HCT116 (cell line): ENCODE data around the gene RET. TPM values are rescaled to one million over a fixed set of nuclear protein-coding genes. Genes with fewer than 3 reads are reported as not detected.

Experiments
- ATAC-seq: fragments of 200-7000 bp; cut with Tn5 transposase; 2 replicates; pipeline ENCODE4 v1.9.1; 2020; ENCODE audit warnings: mild to moderate bottlenecking, moderate library complexity
- BruUV-seq: library from RNA; stranded (reverse); fragments of 400-500 nt; replicated peaks from 2 replicates; lab custom pipeline; 2021; lab: Mats Ljungman, UMichigan
- CTCF ChIA-PET: fragments of 300-600 bp; sonication (Branson Sonifier 250); formaldehyde crosslinking; loops from one replicate; lab custom pipeline; 2021; ENCODE audit warnings: antibody characterized with exemption; lab: Charles Lee
- POLR2A ChIA-PET: fragments of 300-600, 350-600 bp; sonication (Branson Sonifier 250); formaldehyde crosslinking; loops from one replicate; lab custom pipeline; 2021; ENCODE audit warnings: antibody characterized with exemption; lab: Charles Lee
- RAD21 ChIA-PET, 2 experiments: fragments of 300-600 bp; sonication (Branson Sonifier 250); formaldehyde crosslinking; loops; one replicate each; lab custom pipeline; 2023; ENCODE audit warnings: low total read pairs in 2 of 2; ENCODE audit not compliant: uncharacterized antibody in 2 of 2, unreplicated experiment in 2 of 2, low non-redundant PET in 1 of 2; lab: Charles Lee
- DNase-seq: peaks from one replicate; pipeline ENCODE4 v3.0.0-alpha.2; 2010; ENCODE audit warnings: low read depth, low spot score
- H2AFZ ChIP-seq: fragments of 200-600 bp; shearing (Covaris generic), sonication (generic); 2 replicates; pipeline ENCODE4 v1.6.1; 2017; ENCODE audit warnings: low read depth, mixed run types, mixed read lengths, antibody characterized with exemption, low read length; ENCODE audit not compliant: poor library complexity, severe bottlenecking
- H3K27ac ChIP-seq: 2 replicates; pipeline ENCODE4 v1.5.1; 2012; ENCODE audit warnings: low read depth, low read length
- H3K27me3 ChIP-seq: fragments of 200-600 bp; sonication (generic); 2 replicates; pipeline ENCODE4 v1.6.1; 2016; ENCODE audit warnings: mixed run types, low read length, mixed read lengths; ENCODE audit not compliant: insufficient read depth
- H3K36me3 ChIP-seq, 2 experiments: fragments of 200-500 bp in 1 of 2; fragments of 200-600 bp in 1 of 2; sonication (Bioruptor generic) in 1 of 2; sonication (generic) in 1 of 2; 2 replicates each; pipeline versions ENCODE4 v1.5.1 to v1.6.1; 2014 to 2016; ENCODE audit warnings: low read length in 2 of 2, inconsistent platforms in 1 of 2, mixed read lengths in 1 of 2, mixed run types in 1 of 2; ENCODE audit not compliant: insufficient read depth in 2 of 2, control insufficient read depth in 1 of 2
- H3K4me1 ChIP-seq, 2 experiments: fragments of 200-600 bp in 1 of 2; sonication (generic) in 1 of 2; 2 replicates each; pipeline versions ENCODE4 v1.5.1 to v1.6.1; 2012 to 2017; ENCODE audit warnings: low read length in 2 of 2, inconsistent platforms in 1 of 2, mild to moderate bottlenecking in 1 of 2, mixed read lengths in 1 of 2, mixed run types in 1 of 2, moderate library complexity in 1 of 2; ENCODE audit not compliant: insufficient read depth in 2 of 2, control insufficient read depth in 1 of 2
- H3K4me2 ChIP-seq: fragments of 200-600 bp; sonication (generic); 2 replicates; pipeline ENCODE4 v1.6.1; 2017; ENCODE audit warnings: mixed run types, low read length, mixed read lengths
- H3K4me3 ChIP-seq, 2 experiments: fragments of 200-600 bp in 1 of 2; sonication (generic) in 1 of 2; replicated peaks in 1 of 2; 2 replicates each; pipeline ENCODE4 v1.5.1; 2011 to 2016; ENCODE audit warnings: low read length in 2 of 2, control low read depth in 1 of 2, low read depth in 1 of 2, mild to moderate bottlenecking in 1 of 2, mixed read lengths in 1 of 2, mixed run types in 1 of 2
- H3K79me2 ChIP-seq: fragments of 200-600 bp; sonication (generic); 2 replicates; pipeline ENCODE4 v1.6.1; 2017; ENCODE audit warnings: mild to moderate bottlenecking, mixed run types, low read length, moderate library complexity, mixed read lengths; ENCODE audit not compliant: insufficient read depth
- H3K9ac ChIP-seq: fragments of 200-600 bp; sonication (generic); 2 replicates; pipeline ENCODE4 v1.6.1; 2016; ENCODE audit warnings: low read length, mixed read lengths
- H3K9me2 ChIP-seq: fragments of 200-600 bp; sonication (generic), shearing (Covaris generic); 2 replicates; pipeline ENCODE4 v1.6.1; 2017; ENCODE audit warnings: mixed run types, mild to moderate bottlenecking, moderate library complexity; ENCODE audit not compliant: insufficient read depth
- H3K9me3 ChIP-seq, 2 experiments: fragments of 200-500 bp in 1 of 2; fragments of 200-600 bp in 1 of 2; sonication (Bioruptor generic) in 1 of 2; sonication (generic) in 1 of 2; 2 replicates each; pipeline ENCODE4 v1.6.1; 2014 to 2017; ENCODE audit warnings: low read length in 2 of 2, mixed read lengths in 2 of 2, inconsistent platforms in 1 of 2, low read depth in 1 of 2, mild to moderate bottlenecking in 1 of 2, mixed run types in 1 of 2, moderate library complexity in 1 of 2; ENCODE audit not compliant: control insufficient read depth in 1 of 2, insufficient read depth in 1 of 2
- H4K20me1 ChIP-seq: fragments of 200-600 bp; sonication (generic), shearing (Covaris generic); 2 replicates; pipeline ENCODE4 v1.6.1; 2017; ENCODE audit warnings: mixed run types, mild to moderate bottlenecking, moderate library complexity; ENCODE audit not compliant: insufficient read depth
- CBX3 ChIP-seq: IDR thresholded peaks from 2 replicates; pipeline ENCODE4 v1.6.1; 2012; ENCODE audit warnings: low read depth
- CEBPB ChIP-seq: IDR thresholded peaks from 2 replicates; pipeline ENCODE4 v1.6.1; 2012; ENCODE audit warnings: low read depth
- EGR1 ChIP-seq: IDR thresholded peaks from 2 replicates; pipeline ENCODE4 v1.6.1; 2012; ENCODE audit warnings: low read depth
- EZH2 ChIP-seq: fragments of 200-600 bp; sonication (generic); IDR thresholded peaks from 2 replicates; pipeline ENCODE4 v1.6.1; 2017; ENCODE audit warnings: antibody characterized with exemption, mixed run types
- EZH2phosphoT487 ChIP-seq: fragments of 200-600 bp; IDR thresholded peaks from 2 replicates; pipeline ENCODE4 v1.6.1; 2018; ENCODE audit warnings: antibody characterized with exemption, borderline replicate concordance
- FOSL1 ChIP-seq: IDR thresholded peaks from 2 replicates; pipeline ENCODE4 v1.6.1; 2012; ENCODE audit warnings: low read depth
- JUND ChIP-seq: IDR thresholded peaks from 2 replicates; pipeline ENCODE4 v1.6.1; 2012
- POLR2AphosphoS5 ChIP-seq: IDR thresholded peaks from 2 replicates; pipeline ENCODE4 v1.6.1; 2011; ENCODE audit warnings: mild to moderate bottlenecking, low read depth, low read length, moderate library complexity
- RAD21 ChIP-seq: IDR thresholded peaks from 2 replicates; pipeline ENCODE4 v1.6.1; 2012; ENCODE audit warnings: low read depth, mild to moderate bottlenecking
- SP1 ChIP-seq: IDR thresholded peaks from 2 replicates; pipeline ENCODE4 v1.6.1; 2012; ENCODE audit warnings: low read depth
- TCF7L2 ChIP-seq: IDR thresholded peaks from 2 replicates; pipeline ENCODE4 v1.7.0; 2011; ENCODE audit warnings: borderline replicate concordance, inconsistent platforms; ENCODE audit not compliant: insufficient read depth, insufficient read length; ENCODE audit errors: extremely low read depth
- ZFX ChIP-seq: fragments of 450-650 bp; IDR thresholded peaks from 2 replicates; pipeline ENCODE4 v1.6.1; 2017
- ZNF274 ChIP-seq: fragments of 200-500 bp; sonication (Bioruptor generic); IDR thresholded peaks from 2 replicates; pipeline ENCODE4 v1.6.1; 2014; ENCODE audit warnings: mild to moderate bottlenecking, low read depth, low read length, inconsistent platforms
- intact Hi-C: fragments of 100-400 bp; cut with micrococcal nuclease; formaldehyde crosslinking; loops from 2 replicates; pipeline ENCODE4 v1.10.0; 2022
- total RNA-seq: library from RNA; stranded (reverse); gene quantifications from one replicate; pipeline ENCODE4 v1.2.1, GENCODE V29; 2021; ENCODE audit not compliant: unreplicated experiment
- TF ChIP-seq, protein P1 (sequence below): IDR thresholded peaks from 2 replicates; pipeline ENCODE4 v1.6.1; 2011; ENCODE audit warnings: mild to moderate bottlenecking, low read length, moderate library complexity; ENCODE audit not compliant: insufficient replicate concordance; ENCODE audit errors: extremely low read depth

RET gene
- total RNA-seq, 1 experiment from 2014 or later: 5.9 TPM

GRCh38 chr10:43049081-43049551, 27.8 kb upstream of the RET start:
- H3K4me1 ChIP-seq: no peaks in the 10 kb centered on the region
- no peaks in the 10 kb centered on the region for H3K79me2 ChIP-seq

GRCh38 chr10:43050011-43050410, 26.9 kb upstream of the RET start:
- no peak for DNase-seq
- Histone ChIP-seq H3K27me3 (peaks cover 36% of the 10 kb centered on the region), H3K9me3 (no peaks in the 10 kb centered on the region), H4K20me1 (no peaks in the 10 kb centered on the region), H3K27ac (no peak overlapping the region), H3K9ac (no peak overlapping the region), H2AFZ (no peak overlapping the region), H3K9me2 (no peaks in the 10 kb centered on the region), H3K4me2 (no peak overlapping the region), H3K36me3 (no peaks in the 10 kb centered on the region), H3K4me1 (no peaks in the 10 kb centered on the region), H3K79me2 (no peaks in the 10 kb centered on the region), H3K4me3 (no peak overlapping the region)
- RAD21 ChIA-PET: no interaction called here
- intact Hi-C loops: no loop called here
- BruUV-seq: no TSS peak
- ATAC-seq: no peak
- CTCF ChIA-PET: no interaction called here
- no peak for TF ChIP-seq ZNF274
- TF ChIP-seq TCF7L2: no peak
- no peak for TF ChIP-seq EZH2
- TF ChIP-seq SP1: no peak
- TF ChIP-seq RAD21: no peak
- TF ChIP-seq EZH2phosphoT487: no peak
- no peak for TF ChIP-seq FOSL1
- TF ChIP-seq CEBPB: no peak
- TF ChIP-seq, protein P1, sequence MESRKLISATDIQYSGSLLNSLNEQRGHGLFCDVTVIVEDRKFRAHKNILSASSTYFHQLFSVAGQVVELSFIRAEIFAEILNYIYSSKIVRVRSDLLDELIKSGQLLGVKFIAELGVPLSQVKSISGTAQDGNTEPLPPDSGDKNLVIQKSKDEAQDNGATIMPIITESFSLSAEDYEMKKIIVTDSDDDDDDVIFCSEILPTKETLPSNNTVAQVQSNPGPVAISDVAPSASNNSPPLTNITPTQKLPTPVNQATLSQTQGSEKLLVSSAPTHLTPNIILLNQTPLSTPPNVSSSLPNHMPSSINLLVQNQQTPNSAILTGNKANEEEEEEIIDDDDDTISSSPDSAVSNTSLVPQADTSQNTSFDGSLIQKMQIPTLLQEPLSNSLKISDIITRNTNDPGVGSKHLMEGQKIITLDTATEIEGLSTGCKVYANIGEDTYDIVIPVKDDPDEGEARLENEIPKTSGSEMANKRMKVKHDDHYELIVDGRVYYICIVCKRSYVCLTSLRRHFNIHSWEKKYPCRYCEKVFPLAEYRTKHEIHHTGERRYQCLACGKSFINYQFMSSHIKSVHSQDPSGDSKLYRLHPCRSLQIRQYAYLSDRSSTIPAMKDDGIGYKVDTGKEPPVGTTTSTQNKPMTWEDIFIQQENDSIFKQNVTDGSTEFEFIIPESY: no peak
- no peak for TF ChIP-seq POLR2AphosphoS5
- TF ChIP-seq EGR1: no peak
- TF ChIP-seq JUND: no peak
- POLR2A ChIA-PET: no interaction called here

More at GRCh38 chr10:43049081-43049551, 27.8 kb upstream of the RET start:
- ChIA-PET RAD21 (no interaction called here), CTCF (no interaction called here), POLR2A (no interaction called here)
- BruUV-seq: no TSS peak
- intact Hi-C loops: no loop called here
- Histone ChIP-seq H3K9ac (no peak overlapping the region), H3K27me3 (peaks cover 32% of the 10 kb centered on the region), H2AFZ (no peak overlapping the region), H3K27ac (no peak overlapping the region), H3K4me3 (no peak overlapping the region), H3K36me3 (no peaks in the 10 kb centered on the region), H3K4me2 (no peak overlapping the region), H4K20me1 (no peaks in the 10 kb centered on the region), H3K9me2 (no peaks in the 10 kb centered on the region), H3K9me3 (no peaks in the 10 kb centered on the region)
- TF ChIP-seq SP1: no peak
- TF ChIP-seq ZNF274: no peak
- no peak for TF ChIP-seq CBX3
- TF ChIP-seq EGR1: no peak
- TF ChIP-seq ZFX: no peak
- TF ChIP-seq JUND: no peak
- no peak for ATAC-seq
- no peak for DNase-seq
